Small intestine (tissue), 7 donors: Measurements from ENCODE around the gene C10orf120. TPM values are rescaled to one million over a fixed set of nuclear protein-coding genes. Genes with fewer than 3 reads are reported as not detected.

Experiments
- DNase-seq, 2 donors: peaks; one replicate each; pipeline versions ENCODE4 v3.0.0 to v3.0.0-alpha.2; 2013
- FAIRE-seq: peaks from 2 replicates; lab custom pipeline; 2012; peaks lifted over from hg19 to GRCh38; lab: Jason Lieb, UNC
- H3K27ac ChIP-seq, 3 donors: one replicate each; pipeline ENCODE4 v1.5.1; 2013; ENCODE audit warnings: low read length in 2 of 3, mild to moderate bottlenecking in 2 of 3, control low read depth in 1 of 3, inconsistent platforms in 1 of 3, low read depth in 1 of 3, moderate library complexity in 1 of 3
- H3K27me3 ChIP-seq, 3 donors: one replicate each; pipeline ENCODE4 v1.6.1; 2013; ENCODE audit warnings: low read length in 3 of 3, inconsistent platforms in 1 of 3; ENCODE audit not compliant: control insufficient read depth in 3 of 3, insufficient read depth in 3 of 3
- H3K36me3 ChIP-seq, 3 donors: one replicate each; pipeline ENCODE4 v1.6.1; 2013; ENCODE audit warnings: low read length in 3 of 3, inconsistent platforms in 1 of 3, low read depth in 1 of 3, mild to moderate bottlenecking in 1 of 3, moderate library complexity in 1 of 3; ENCODE audit not compliant: control insufficient read depth in 3 of 3, insufficient read depth in 2 of 3
- H3K4me1 ChIP-seq, 3 donors: one replicate each; pipeline ENCODE4 v1.6.1; 2013; ENCODE audit warnings: low read length in 2 of 3, inconsistent platforms in 1 of 3, low read depth in 1 of 3, mild to moderate bottlenecking in 1 of 3, moderate library complexity in 1 of 3; ENCODE audit not compliant: control insufficient read depth in 3 of 3, insufficient read depth in 2 of 3
- H3K4me3 ChIP-seq, 3 donors: one replicate each; pipeline ENCODE4 v1.5.1; 2013; ENCODE audit warnings: low read length in 3 of 3, control low read depth in 1 of 3, inconsistent platforms in 1 of 3, low read depth in 1 of 3, mild to moderate bottlenecking in 1 of 3, moderate library complexity in 1 of 3
- H3K9me3 ChIP-seq, 2 donors: one replicate each; pipeline ENCODE4 v1.6.1; 2013; ENCODE audit warnings: low read depth in 1 of 2, low read length in 1 of 2; ENCODE audit not compliant: control insufficient read depth in 2 of 2, insufficient read depth in 1 of 2
- WGBS, 3 donors: extraction: QIAGEN DNeasy Blood & Tissue Kit; methylation state at CpG; one replicate each; pipeline ENCODE4 v1.1.7; 2013; 5-methylcytosine and 5-hydroxymethylcytosine counted together
- polyA plus RNA-seq, 4 donors: library from polyadenylated mRNA; stranded (reverse) in 3 of 4; unstranded in 1 of 4; fragments of 200-250 nt in 3 of 4; fragments of 120-200 nt in 1 of 4; gene quantifications; one replicate each; pipeline versions ENCODE4 v1.2.1 to v1.2.3, GENCODE V29; 2013
- donor health status: healthy with polysubstance abuse.
- donor health status: control.
- donor health status: control.
- donor health status: Bipolar disorder and iron deficiency.
- donor health status: healthy.

The C10orf120 gene
- polyA plus RNA-seq, 4 donors = not detected

- H3K27ac ChIP-seq = no peak overlapping the region
- no peaks in the 10 kb centered on the region for H3K4me1 ChIP-seq
- no peak for DNase-seq
- no peaks in the 10 kb centered on the region for H3K36me3 ChIP-seq
- H3K27me3 ChIP-seq = no peaks in the 10 kb centered on the region
- H3K9me3 ChIP-seq = no peaks in the 10 kb centered on the region
- no peak for FAIRE-seq
- WGBS, 3 donors = 80 to 85% (median 81%) methylated on average over 8 of the region's 8 CpGs
- H3K4me3 ChIP-seq = no peak overlapping the region
These were observed 35.1 kb downstream of the C10orf120 start for GRCh38 chr10:122664501-122664900.

GRCh38 chr10:122663516-122664130 is 36.0 kb downstream of the C10orf120 start:
- Histone ChIP-seq H3K9me3 (no peaks in the 10 kb centered on the region), H3K27me3 (no peaks in the 10 kb centered on the region), H3K27ac (no peak overlapping the region), H3K4me3 (no peak overlapping the region), H3K4me1 (no peaks in the 10 kb centered on the region), H3K36me3 (no peaks in the 10 kb centered on the region)
- 77 to 94% (median 89%) methylated on average over 5 of the region's 5 CpGs for WGBS, 3 donors
- DNase-seq (no peak), FAIRE-seq (no peak)

GRCh38 chr10:122662231-122662630 is 37.4 kb downstream of the C10orf120 start:
- H3K27ac ChIP-seq = no peak overlapping the region
- no peak overlapping the region for H3K4me3 ChIP-seq
- H3K9me3 ChIP-seq = no peaks in the 10 kb centered on the region
- no peaks in the 10 kb centered on the region for H3K27me3 ChIP-seq
- DNase-seq (no peak), FAIRE-seq (no peak)
- H3K4me1 ChIP-seq = no peaks in the 10 kb centered on the region
- no peaks in the 10 kb centered on the region for H3K36me3 ChIP-seq
- 71 to 75% (median 75%) methylated on average over 6 of the region's 6 CpGs for WGBS, 3 donors

GRCh38 chr10:122660696-122661095 is 39.0 kb downstream of the C10orf120 start:
- DNase-seq (no peak), FAIRE-seq (no peak)
- Histone ChIP-seq H3K27me3 (no peaks in the 10 kb centered on the region), H3K9me3 (no peaks in the 10 kb centered on the region), H3K4me3 (no peak overlapping the region), H3K36me3 (no peaks in the 10 kb centered on the region), H3K27ac (no peak overlapping the region), H3K4me1 (no peaks in the 10 kb centered on the region)
- 81 to 91% (median 86%) methylated on average over 6 of the region's 6 CpGs for WGBS, 3 donors

- Histone ChIP-seq H3K27me3 (no peaks in the 10 kb centered on the region), H3K4me3 (no peak overlapping the region), H3K9me3 (no peaks in the 10 kb centered on the region), H3K27ac (no peak overlapping the region), H3K4me1 (no peaks in the 10 kb centered on the region), H3K36me3 (no peaks in the 10 kb centered on the region)
- WGBS, 3 donors = 80 to 82% (median 82%) methylated on average over 7 of the region's 7 CpGs
- FAIRE-seq = no peak
- no peak for DNase-seq
These were observed 40.0 kb downstream of the C10orf120 start for GRCh38 chr10:122659651-122660050.

GRCh38 chr10:122659126-122659525 is 40.5 kb downstream of the C10orf120 start:
- no peak for DNase-seq
- Histone ChIP-seq H3K4me3 (no peak overlapping the region), H3K4me1 (no peaks in the 10 kb centered on the region), H3K9me3 (no peaks in the 10 kb centered on the region), H3K27me3 (no peaks in the 10 kb centered on the region), H3K27ac (no peak overlapping the region), H3K36me3 (no peaks in the 10 kb centered on the region)
- WGBS, 3 donors = 67 to 83% (median 82%) methylated on average over 6 of the region's 6 CpGs
- FAIRE-seq = no peak

GRCh38 chr10:122658356-122659049 is 41.1 kb downstream of the C10orf120 start:
- H3K9me3 ChIP-seq = no peaks in the 10 kb centered on the region
- no peaks in the 10 kb centered on the region for H3K4me1 ChIP-seq
- H3K27ac ChIP-seq = no peak overlapping the region
- H3K36me3 ChIP-seq = no peaks in the 10 kb centered on the region
- FAIRE-seq (no peak), DNase-seq (no peak)
- H3K27me3 ChIP-seq = no peaks in the 10 kb centered on the region
- no peak overlapping the region for H3K4me3 ChIP-seq
- WGBS, 3 donors = 31 to 64% (median 46%) methylated on average over 8 of the region's 8 CpGs

GRCh38 chr10:122657729-122658128 is 41.9 kb downstream of the C10orf120 start:
- Histone ChIP-seq H3K9me3 (no peaks in the 10 kb centered on the region), H3K27ac (no peak overlapping the region), H3K4me3 (no peak overlapping the region), H3K4me1 (no peaks in the 10 kb centered on the region), H3K27me3 (no peaks in the 10 kb centered on the region), H3K36me3 (no peaks in the 10 kb centered on the region)
- DNase-seq = no peak
- FAIRE-seq = no peak
- 44 to 69% (median 63%) methylated on average over 3 of the region's 3 CpGs for WGBS, 3 donors
